Gastroesophageal sphincter (tissue), 4 donors: Measurements from ENCODE around the gene SFMBT2. TPM values are rescaled to one million over a fixed set of nuclear protein-coding genes. Genes with fewer than 3 reads are reported as not detected.

ENCODE experiments used
- ATAC-seq: fragments of 150-250 bp; one replicate; pipeline ENCODE4 v1.9.1; 2016; ENCODE audit warnings: mild to moderate bottlenecking, moderate library complexity
- H3K27ac ChIP-seq, 4 donors: fragments of 200-600 bp; sonication (generic) in 3 of 4; 1 replicate in 3 of 4; 2 replicates in 1 of 4; pipeline ENCODE4 v1.5.1; 2016 to 2019
- H3K27me3 ChIP-seq: fragments of 200-600 bp; sonication (generic); one replicate; pipeline ENCODE4 v1.5.1; 2019
- H3K36me3 ChIP-seq, 2 donors: fragments of 200-600 bp; sonication (generic); one replicate each; pipeline ENCODE4 v1.5.1; 2019; ENCODE audit warnings: control low read depth in 1 of 2
- H3K4me1 ChIP-seq, 3 donors: fragments of 200-600 bp; sonication (generic); 1 replicate in 2 of 3; 2 replicates in 1 of 3; pipeline ENCODE4 v1.5.1; 2016 to 2019; ENCODE audit warnings: control low read depth in 2 of 3
- H3K4me3 ChIP-seq, 2 donors: fragments of 200-600 bp; sonication (generic); one replicate each; pipeline ENCODE4 v1.5.1; 2019; ENCODE audit warnings: mild to moderate bottlenecking in 1 of 2, moderate library complexity in 1 of 2
- H3K9me3 ChIP-seq, 3 donors: fragments of 200-600 bp; sonication (generic); one replicate each; pipeline ENCODE4 v1.5.1; 2017 to 2019; ENCODE audit warnings: control low read depth in 2 of 3
- CTCF ChIP-seq, 4 experiments: fragments of 200-600 bp in 2 of 4; fragments of 450-650 bp in 2 of 4; sonication (generic) in 1 of 4; IDR thresholded peaks; one replicate each; pipeline ENCODE4 v1.5.1; 2017 to 2019; ENCODE audit warnings: antibody characterized with exemption in 4 of 4, mild to moderate bottlenecking in 2 of 4, moderate library complexity in 2 of 4
- EP300 ChIP-seq: sonication (generic); formaldehyde crosslinking; IDR thresholded peaks from one replicate; pipeline ENCODE4 v1.6.1; 2017; ENCODE audit warnings: antibody characterized with exemption, mild to moderate bottlenecking
- POLR2A ChIP-seq, 2 donors: fragments of 450-650 bp; IDR thresholded peaks; one replicate each; pipeline ENCODE4 v1.6.1; 2017; ENCODE audit warnings: antibody characterized with exemption in 2 of 2, mild to moderate bottlenecking in 2 of 2, moderate library complexity in 1 of 2
- POLR2AphosphoS5 ChIP-seq: sonication (generic); formaldehyde crosslinking; IDR thresholded peaks from one replicate; pipeline ENCODE4 v1.6.1; 2017; ENCODE audit warnings: antibody characterized with exemption
- WGBS, 2 donors: methylation state at CpG; one replicate each; pipeline ENCODE4 v1.1.5; 2018; ENCODE audit warnings: low coverage in 1 of 2; 5-methylcytosine and 5-hydroxymethylcytosine counted together
- total RNA-seq, 4 donors: library from RNA; depleted of rRNA; stranded (reverse); fragments of >200 nt; gene quantifications; one replicate each; pipeline ENCODE4 v1.1.0, GENCODE V29; 2016

The SFMBT2 gene
- total RNA-seq, 4 donors from 2014 or later = 6.9 to 14.3 (median 11.4) TPM

GRCh38 chr10:7165500-7166177 is 245.2 kb downstream of the SFMBT2 start:
- Histone ChIP-seq H3K36me3 (peaks cover 0 to 80% of the 10 kb centered on the region in 2 donors), H3K9me3 (no peaks in the 10 kb centered on the region), H3K27me3 (no peaks in the 10 kb centered on the region), H3K4me3 (no peak overlapping the region), H3K4me1 (peaks cover 0 to 3% (median 0%) of the 10 kb centered on the region in 3 donors), H3K27ac (no peak overlapping the region)
- TF ChIP-seq CTCF (IDR thresholded peaks at IDR 0.05) (no peak), POLR2A (IDR thresholded peaks at IDR 0.05) (no peak), EP300 (no peak), POLR2AphosphoS5 (no peak)
- ATAC-seq = no peak
- 81 to 90% methylated on average over 4 of the region's 4 CpGs for WGBS, 2 donors

- ATAC-seq = no peak
- Histone ChIP-seq H3K27me3 (no peaks in the 10 kb centered on the region), H3K36me3 (peaks cover 0 to 80% of the 10 kb centered on the region in 2 donors), H3K9me3 (no peaks in the 10 kb centered on the region), H3K4me1 (no peaks in the 10 kb centered on the region), H3K27ac (no peak overlapping the region), H3K4me3 (no peak overlapping the region)
- WGBS, 2 donors = 90 to 93% methylated on average over 4 to 8 of the region's 8 CpGs
- TF ChIP-seq POLR2A (IDR thresholded peaks at IDR 0.05) = no peak
- TF ChIP-seq POLR2AphosphoS5 = no peak
- no peak for TF ChIP-seq CTCF (IDR thresholded peaks at IDR 0.05)
These were observed 245.9 kb downstream of the SFMBT2 start for GRCh38 chr10:7164955-7165354.

- Histone ChIP-seq H3K4me1 (no peaks in the 10 kb centered on the region), H3K27ac (no peak overlapping the region), H3K27me3 (no peaks in the 10 kb centered on the region), H3K4me3 (no peak overlapping the region), H3K9me3 (no peaks in the 10 kb centered on the region), H3K36me3 (peaks cover 0 to 66% of the 10 kb centered on the region in 2 donors)
- no peak for ATAC-seq
- TF ChIP-seq POLR2A (IDR thresholded peaks at IDR 0.05) (no peak), EP300 (no peak), CTCF (IDR thresholded peaks at IDR 0.05) (no peak), POLR2AphosphoS5 (no peak)
- WGBS, 2 donors = 100% methylated on average over 2 of the region's 8 CpGs; no CpG with 5 or more reads in 1 of the 2 donors
These were observed 248.5 kb downstream of the SFMBT2 start for GRCh38 chr10:7162331-7162730.

- H3K27ac ChIP-seq = no peak overlapping the region
- no peak for TF ChIP-seq EP300
- TF ChIP-seq POLR2AphosphoS5 = no peak
- no peak for TF ChIP-seq POLR2A (IDR thresholded peaks at IDR 0.05)
- no peak for TF ChIP-seq CTCF (IDR thresholded peaks at IDR 0.05)
- H3K4me3 ChIP-seq = no peak overlapping the region
- H3K27me3 ChIP-seq = no peaks in the 10 kb centered on the region
- peaks cover 0 to 59% of the 10 kb centered on the region in 2 donors for H3K36me3 ChIP-seq
- H3K4me1 ChIP-seq = no peaks in the 10 kb centered on the region
- no peaks in the 10 kb centered on the region for H3K9me3 ChIP-seq
- WGBS, 2 donors = 75 to 92% methylated on average over 9 to 10 of the region's 15 CpGs
- ATAC-seq = peak; percentile 62
These were observed 249.2 kb downstream of the SFMBT2 start for GRCh38 chr10:7161484-7162250.
